IPS-11a (cell line): ENCODE results near the gene ABLIM1.

ENCODE experiments used
- H3K4me3 ChIP-seq: one replicate; pipeline ENCODE4 v1.5.1; 2013; ENCODE audit warnings: low read depth, low read length, control low read depth

The ABLIM1 gene

GRCh38 chr10:114498413-114499111, 159.5 kb downstream of the ABLIM1 start:
- no peak overlapping the region for H3K4me3 ChIP-seq

GRCh38 chr10:114495303-114495702, 162.8 kb downstream of the ABLIM1 start:
- no peak overlapping the region for H3K4me3 ChIP-seq

DNA sequence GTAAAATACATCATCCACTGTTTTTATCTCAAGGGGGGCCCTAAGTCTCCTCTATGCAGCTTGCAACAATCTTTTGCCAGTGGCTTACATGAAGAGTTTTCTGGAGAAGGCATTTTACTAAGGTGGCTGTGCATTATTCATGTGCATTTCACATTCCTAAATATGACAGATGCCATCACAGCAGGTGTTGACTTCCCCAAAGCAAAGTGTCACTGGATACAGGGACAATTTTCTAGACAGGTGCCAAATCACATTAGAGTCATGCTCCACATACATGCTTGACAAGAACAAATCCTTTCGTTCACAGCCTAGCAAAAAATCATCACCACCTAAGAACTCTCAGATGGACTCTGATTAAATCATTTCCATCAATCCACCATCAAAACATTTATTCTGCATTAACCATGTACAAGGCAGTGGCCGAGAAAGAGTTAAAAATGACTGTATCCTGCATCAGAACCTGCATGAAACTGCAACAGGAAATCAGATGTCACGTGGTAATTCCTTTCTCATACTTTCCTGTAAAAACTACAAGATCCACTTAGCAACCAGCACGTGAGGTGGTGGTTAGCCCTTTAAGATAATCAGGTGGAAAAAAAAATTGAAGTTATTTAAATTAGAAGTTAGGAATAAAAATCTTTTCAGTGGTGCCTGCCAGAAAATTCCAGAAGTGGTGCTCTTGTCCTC, 165.6 kb downstream of the ABLIM1 start:
- H3K4me3 ChIP-seq: no peak overlapping the region

GRCh38 chr10:114491933-114492332, 166.1 kb downstream of the ABLIM1 start:
- no peak overlapping the region for H3K4me3 ChIP-seq

- H3K4me3 ChIP-seq: no peak overlapping the region
These were observed 166.7 kb downstream of the ABLIM1 start for GRCh38 chr10:114491419-114491818.

DNA sequence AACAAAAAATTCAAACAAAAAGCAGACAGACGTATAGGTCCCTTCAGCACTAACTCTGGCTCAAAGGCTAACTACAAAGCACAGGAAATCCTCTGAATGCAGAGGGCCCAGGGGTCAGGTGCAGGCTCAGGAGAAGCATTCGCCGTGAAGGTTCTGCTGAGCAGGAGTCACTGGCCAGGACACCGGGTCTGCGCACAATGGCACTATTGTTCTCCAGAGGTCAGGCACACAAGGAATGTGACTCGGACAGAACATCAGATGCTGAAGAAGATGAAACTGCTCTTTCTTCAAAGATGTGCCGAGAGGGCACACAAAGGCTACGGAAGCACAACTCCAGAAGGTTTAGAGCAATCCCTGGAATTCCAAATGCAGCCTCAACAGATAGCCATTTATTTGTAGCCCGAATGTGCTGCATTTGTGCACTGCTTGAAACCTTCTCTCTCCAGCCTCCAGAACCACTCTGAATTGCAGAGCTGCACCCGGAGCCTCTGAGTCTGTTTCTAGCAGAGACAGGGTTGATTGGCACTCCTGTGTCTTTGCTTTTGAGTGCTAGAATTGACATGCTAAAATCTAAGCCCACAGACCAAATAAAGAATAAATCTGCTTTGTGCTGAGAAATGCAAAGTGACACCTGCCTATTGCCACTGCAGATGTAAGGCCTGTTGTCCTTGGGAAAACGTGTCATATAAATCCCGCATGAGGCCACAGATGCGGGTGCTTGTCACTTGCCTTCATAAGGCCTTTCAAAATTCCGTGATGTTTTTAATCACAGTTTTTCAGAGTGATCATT, 168.4 kb downstream of the ABLIM1 start:
- H3K4me3 ChIP-seq: no peak overlapping the region

DNA sequence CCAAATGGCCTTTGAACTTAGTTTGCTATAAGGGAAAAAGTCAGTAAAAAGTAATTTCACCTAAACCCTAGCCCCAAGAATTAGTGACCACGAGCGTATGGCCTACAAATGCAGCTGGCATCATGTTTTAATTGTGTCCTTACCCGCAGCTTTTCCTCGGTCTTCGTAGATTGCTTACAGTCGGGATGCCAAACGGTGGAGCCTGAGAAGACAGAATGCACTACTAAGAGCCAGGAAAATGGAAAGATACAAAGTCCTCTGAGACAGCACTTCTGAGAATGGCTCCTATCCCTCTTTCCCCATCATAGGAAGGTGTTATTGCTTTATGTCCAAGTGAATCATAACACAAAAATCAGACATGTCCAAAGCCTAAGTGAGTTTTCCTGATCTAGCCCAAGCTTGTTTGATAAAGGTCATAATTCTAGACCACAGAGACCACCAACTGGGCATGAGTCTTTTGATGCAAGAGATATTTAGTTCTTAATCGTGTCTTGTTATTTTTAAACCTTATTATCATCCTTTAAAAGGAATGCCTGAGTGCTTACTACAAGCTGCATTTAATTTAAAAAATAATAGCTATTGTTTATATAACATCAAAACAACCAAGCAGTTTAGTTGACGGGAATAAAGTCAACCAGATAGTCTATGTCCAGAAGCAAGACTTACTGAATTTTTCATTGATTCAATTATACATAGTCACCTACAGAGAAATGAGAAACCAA, 170.1 kb downstream of the ABLIM1 start:
- no peak overlapping the region for H3K4me3 ChIP-seq

GRCh38 chr10:114486938-114487814, 170.9 kb downstream of the ABLIM1 start:
- no peak overlapping the region for H3K4me3 ChIP-seq

GRCh38 chr10:114485696-114486400, 172.2 kb downstream of the ABLIM1 start:
- no peak overlapping the region for H3K4me3 ChIP-seq

DNA sequence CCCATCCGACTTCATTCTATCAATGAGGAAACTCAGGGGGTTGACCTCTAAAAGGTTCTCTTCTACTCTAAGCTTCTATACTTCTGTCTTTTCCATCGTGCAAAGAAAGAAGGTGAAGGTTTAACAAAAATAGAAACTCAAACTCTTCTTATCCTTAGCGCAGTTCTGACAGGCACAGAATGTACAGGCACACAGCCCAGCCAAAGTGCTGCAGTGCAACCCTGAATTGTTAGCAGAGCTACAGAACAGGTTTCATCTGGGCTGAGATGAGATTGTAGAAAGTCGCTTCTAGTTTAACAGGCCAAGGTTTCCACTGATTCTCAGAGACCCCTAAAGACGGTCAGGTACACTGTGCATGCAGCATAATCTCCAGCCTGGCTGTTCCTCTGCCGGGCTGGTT, 174.5 kb downstream of the ABLIM1 start:
- H3K4me3 ChIP-seq: no peak overlapping the region

GRCh38 chr10:114482480-114483304, 175.4 kb downstream of the ABLIM1 start:
- no peak overlapping the region for H3K4me3 ChIP-seq

GRCh38 chr10:114481055-114481454, 177.0 kb downstream of the ABLIM1 start:
- no peak overlapping the region for H3K4me3 ChIP-seq

- H3K4me3 ChIP-seq: no peak overlapping the region
These were observed 178.2 kb downstream of the ABLIM1 start for GRCh38 chr10:114479836-114480235.

GRCh38 chr10:114479307-114479706, 178.8 kb downstream of the ABLIM1 start:
- no peak overlapping the region for H3K4me3 ChIP-seq

GRCh38 chr10:114478281-114478680, 179.8 kb downstream of the ABLIM1 start:
- no peak overlapping the region for H3K4me3 ChIP-seq

GRCh38 chr10:114477285-114477684, 180.8 kb downstream of the ABLIM1 start:
- H3K4me3 ChIP-seq: no peak overlapping the region

DNA sequence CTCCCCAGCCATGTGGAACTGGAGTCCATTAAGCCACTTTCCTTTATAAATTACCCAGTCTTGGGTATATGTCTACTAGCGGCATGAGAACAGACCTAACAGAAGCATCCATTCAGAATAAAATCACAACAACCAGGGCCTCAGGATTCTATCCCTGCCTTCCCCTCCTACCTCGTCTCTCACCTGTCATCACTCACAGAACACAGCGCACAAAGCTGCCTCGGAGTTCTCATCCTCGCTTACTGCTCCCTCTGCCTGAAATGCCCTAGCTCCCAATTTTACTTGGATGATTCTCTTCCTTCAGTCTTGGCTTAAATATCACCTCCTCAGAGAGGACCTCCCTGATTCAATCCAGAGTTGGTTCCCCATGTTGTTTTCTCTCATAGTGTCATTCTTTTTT, 183.1 kb downstream of the ABLIM1 start:
- no peak overlapping the region for H3K4me3 ChIP-seq

GRCh38 chr10:114473776-114474175, 184.3 kb downstream of the ABLIM1 start:
- H3K4me3 ChIP-seq: no peak overlapping the region

GRCh38 chr10:114472877-114473253, 185.2 kb downstream of the ABLIM1 start:
- H3K4me3 ChIP-seq: no peak overlapping the region
